ENCODE data around the gene TTN.

DNA sequence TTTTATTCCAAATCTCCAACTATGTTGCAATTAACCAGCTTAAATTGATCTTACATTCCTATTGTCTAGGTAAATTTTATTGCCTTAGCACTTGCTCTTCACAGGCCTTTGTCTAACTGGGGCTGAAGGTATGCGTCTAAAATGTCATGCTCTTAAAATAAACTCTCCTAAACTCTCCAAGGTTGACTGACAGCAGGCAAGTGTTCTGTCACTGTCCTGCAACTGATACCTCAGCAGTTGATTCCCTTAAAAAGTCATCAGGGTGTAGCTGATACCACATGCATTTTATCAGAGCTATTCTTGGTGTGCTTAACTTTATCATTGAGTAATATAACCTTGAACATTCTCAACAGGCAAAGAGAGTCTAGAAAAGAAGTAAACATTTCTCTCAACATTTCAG is 680 bp downstream of the TTN start:
- TF ChIP-seq, protein P1, sequence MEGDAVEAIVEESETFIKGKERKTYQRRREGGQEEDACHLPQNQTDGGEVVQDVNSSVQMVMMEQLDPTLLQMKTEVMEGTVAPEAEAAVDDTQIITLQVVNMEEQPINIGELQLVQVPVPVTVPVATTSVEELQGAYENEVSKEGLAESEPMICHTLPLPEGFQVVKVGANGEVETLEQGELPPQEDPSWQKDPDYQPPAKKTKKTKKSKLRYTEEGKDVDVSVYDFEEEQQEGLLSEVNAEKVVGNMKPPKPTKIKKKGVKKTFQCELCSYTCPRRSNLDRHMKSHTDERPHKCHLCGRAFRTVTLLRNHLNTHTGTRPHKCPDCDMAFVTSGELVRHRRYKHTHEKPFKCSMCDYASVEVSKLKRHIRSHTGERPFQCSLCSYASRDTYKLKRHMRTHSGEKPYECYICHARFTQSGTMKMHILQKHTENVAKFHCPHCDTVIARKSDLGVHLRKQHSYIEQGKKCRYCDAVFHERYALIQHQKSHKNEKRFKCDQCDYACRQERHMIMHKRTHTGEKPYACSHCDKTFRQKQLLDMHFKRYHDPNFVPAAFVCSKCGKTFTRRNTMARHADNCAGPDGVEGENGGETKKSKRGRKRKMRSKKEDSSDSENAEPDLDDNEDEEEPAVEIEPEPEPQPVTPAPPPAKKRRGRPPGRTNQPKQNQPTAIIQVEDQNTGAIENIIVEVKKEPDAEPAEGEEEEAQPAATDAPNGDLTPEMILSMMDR (conservative IDR thresholded peaks at IDR 0.05; ENCODE audit: low read length), result no peak
- TF ChIP-seq EZH2phosphoT487 (IDR thresholded peaks at IDR 0.05; ENCODE audit: borderline replicate concordance, low read depth, low read length), result no peak
